Brain microvascular endothelial cell (primary cell): ENCODE data around the gene TLR7.
A peak's percentile ranks its signal among the peaks of the same experiment; 100 is the strongest.

Experiments
- DNase-seq: peaks from one replicate; pipeline ENCODE4 v3.0.0-alpha.2; 2020
- H3K27ac ChIP-seq: fragments of 250-450 bp; sonication (Bioruptor Pico); 2 replicates; pipeline ENCODE4 v1.5.1; 2020; ENCODE audit warnings: mild to moderate bottlenecking, moderate library complexity
- H3K27me3 ChIP-seq: fragments of 250-450 bp; sonication (Bioruptor Pico); replicated peaks from 2 replicates; pipeline ENCODE4 v1.5.1; 2020; ENCODE audit warnings: mild to moderate bottlenecking
- H3K36me3 ChIP-seq: fragments of 250-450 bp; sonication (Bioruptor Pico); replicated peaks from 2 replicates; pipeline ENCODE4 v1.5.1; 2020; ENCODE audit warnings: mild to moderate bottlenecking
- H3K4me3 ChIP-seq: 2 replicates; pipeline ENCODE4 v1.5.1; 2011; ENCODE audit warnings: low read depth, mild to moderate bottlenecking, control low read depth, low read length, moderate library complexity
- CTCF ChIP-seq: IDR thresholded peaks from 2 replicates; pipeline ENCODE4 v1.5.1; 2011; ENCODE audit warnings: low read depth, mild to moderate bottlenecking, moderate library complexity, low read length, control low read depth, inconsistent platforms; ENCODE audit errors: missing control alignments
- in situ Hi-C: cut with HindIII; loops from 2 replicates; pipeline ENCODE4 v1.10.0; 2017; ENCODE audit warnings: low sequenced_read_pairs, low pct_ligation_motif_present

Gene TLR7

GRCh38 chrX:12890467-12890866 is 23.6 kb downstream of the TLR7 start:
- no peak overlapping the region for H3K27ac ChIP-seq
- no peak for DNase-seq
- H3K4me3 ChIP-seq = no peak overlapping the region
- in situ Hi-C loops = no loop called here
- no peaks in the 10 kb centered on the region for H3K27me3 ChIP-seq
- TF ChIP-seq CTCF = no peak
- H3K36me3 ChIP-seq = no peaks in the 10 kb centered on the region

- H3K27me3 ChIP-seq = no peaks in the 10 kb centered on the region
- TF ChIP-seq CTCF = no peak
- no peak overlapping the region for H3K4me3 ChIP-seq
- in situ Hi-C loops = no loop called here
- H3K27ac ChIP-seq = no peak overlapping the region
- no peak for DNase-seq
- no peaks in the 10 kb centered on the region for H3K36me3 ChIP-seq
Measured at GRCh38 chrX:12891171-12891570, 24.3 kb downstream of the TLR7 start.

- Histone ChIP-seq H3K36me3 (no peaks in the 10 kb centered on the region), H3K27me3 (no peaks in the 10 kb centered on the region), H3K27ac (no peak overlapping the region), H3K4me3 (no peak overlapping the region)
- no peak for DNase-seq
- in situ Hi-C loops = no loop called here
- no peak for TF ChIP-seq CTCF
Measured at GRCh38 chrX:12891915-12892506, 25.1 kb downstream of the TLR7 start.

GRCh38 chrX:12892716-12893115 is 25.8 kb downstream of the TLR7 start:
- no peaks in the 10 kb centered on the region for H3K36me3 ChIP-seq
- H3K4me3 ChIP-seq = no peak overlapping the region
- no peak for TF ChIP-seq CTCF
- DNase-seq = no peak
- H3K27ac ChIP-seq = no peak overlapping the region
- no peaks in the 10 kb centered on the region for H3K27me3 ChIP-seq
- in situ Hi-C loops = no loop called here

- H3K27ac ChIP-seq = no peak overlapping the region
- TF ChIP-seq CTCF = peak; percentile 77
Measured at GRCh38 chrX:12894074-12895030, 27.5 kb downstream of the TLR7 start.

More at GRCh38 chrX:12894074-12895030, 27.5 kb downstream of the TLR7 start:
- peak; percentile 8 for DNase-seq
- in situ Hi-C loops = no loop called here
- Histone ChIP-seq H3K27me3 (no peaks in the 10 kb centered on the region), H3K4me3 (no peak overlapping the region), H3K36me3 (no peaks in the 10 kb centered on the region)
